Activated gamma-delta T cell treated with Interleukin-2 at 50 U/mL for 16 hours (primary cell): ENCODE data around the gene NTF3.

Experiments
- DNase-seq: peaks from one replicate; pipeline ENCODE4 v3.0.0-alpha.2; 2020

Gene NTF3

GRCh38 chr12:5459051-5459782 is 27.3 kb downstream of the NTF3 start:
- no peak for DNase-seq

GRCh38 chr12:5460817-5461216 is 28.9 kb downstream of the NTF3 start:
- DNase-seq: no peak

- DNase-seq: no peak
Observed at GRCh38 chr12:5461966-5462365, 30.1 kb downstream of the NTF3 start.

GRCh38 chr12:5464096-5464495 is 32.2 kb downstream of the NTF3 start:
- DNase-seq: no peak

GRCh38 chr12:5465384-5465783 is 33.5 kb downstream of the NTF3 start:
- DNase-seq: no peak

- no peak for DNase-seq
Observed at GRCh38 chr12:5466521-5466960, 34.6 kb downstream of the NTF3 start.

- DNase-seq: no peak
Observed at GRCh38 chr12:5467931-5468330, 36.0 kb downstream of the NTF3 start.

- DNase-seq: no peak
Observed at GRCh38 chr12:5470221-5470620, 38.3 kb downstream of the NTF3 start.

GRCh38 chr12:5470703-5471102 is 38.8 kb downstream of the NTF3 start:
- no peak for DNase-seq

- no peak for DNase-seq
Observed at GRCh38 chr12:5473076-5473782, 41.3 kb downstream of the NTF3 start.

- no peak for DNase-seq
Observed at GRCh38 chr12:5473783-5474116, 41.8 kb downstream of the NTF3 start.

- DNase-seq: no peak
Observed at GRCh38 chr12:5476356-5476755, 44.4 kb downstream of the NTF3 start.

- no peak for DNase-seq
Observed at GRCh38 chr12:5478081-5478706, 46.3 kb downstream of the NTF3 start.

GRCh38 chr12:5479761-5480160 is 47.9 kb downstream of the NTF3 start:
- no peak for DNase-seq

- no peak for DNase-seq
Observed at GRCh38 chr12:5480218-5480937, 48.5 kb downstream of the NTF3 start.

GRCh38 chr12:5480938-5481303 is 49.0 kb downstream of the NTF3 start:
- no peak for DNase-seq

- DNase-seq: no peak
Observed at GRCh38 chr12:5481645-5482044, 49.7 kb downstream of the NTF3 start.

- DNase-seq: no peak
Observed at GRCh38 chr12:5484426-5484825, 52.5 kb downstream of the NTF3 start.

GRCh38 chr12:5485454-5485853 is 53.5 kb downstream of the NTF3 start:
- DNase-seq: no peak

GRCh38 chr12:5487076-5487475 is 55.2 kb downstream of the NTF3 start:
- no peak for DNase-seq

- no peak for DNase-seq
Observed at GRCh38 chr12:5487948-5488625, 56.2 kb downstream of the NTF3 start.

- no peak for DNase-seq
Observed at GRCh38 chr12:5488626-5488955, 56.7 kb downstream of the NTF3 start.

- DNase-seq: no peak
Observed at GRCh38 chr12:5489017-5489416, 57.1 kb downstream of the NTF3 start.
